GM21825 (cell line): ENCODE data around the gene RWDD4.
A peak's percentile ranks its signal among the peaks of the same experiment; 100 is the strongest.

Experiments used
- ATAC-seq: cut with Tn5 transposase; IDR thresholded peaks from one replicate; pipeline ENCODE4 v1.9.1; 2021; ENCODE audit warnings: mild to moderate bottlenecking, moderate library complexity; ENCODE audit not compliant: unreplicated experiment

RWDD4 gene

GRCh38 chr4:183602557-183603027 lies 56.4 kb downstream of the RWDD4 start:
- no peak for ATAC-seq

- no peak for ATAC-seq
Measured at GRCh38 chr4:183601381-183601780, 57.6 kb downstream of the RWDD4 start.

GRCh38 chr4:183600189-183600685 lies 58.7 kb downstream of the RWDD4 start:
- ATAC-seq: no peak

DNA sequence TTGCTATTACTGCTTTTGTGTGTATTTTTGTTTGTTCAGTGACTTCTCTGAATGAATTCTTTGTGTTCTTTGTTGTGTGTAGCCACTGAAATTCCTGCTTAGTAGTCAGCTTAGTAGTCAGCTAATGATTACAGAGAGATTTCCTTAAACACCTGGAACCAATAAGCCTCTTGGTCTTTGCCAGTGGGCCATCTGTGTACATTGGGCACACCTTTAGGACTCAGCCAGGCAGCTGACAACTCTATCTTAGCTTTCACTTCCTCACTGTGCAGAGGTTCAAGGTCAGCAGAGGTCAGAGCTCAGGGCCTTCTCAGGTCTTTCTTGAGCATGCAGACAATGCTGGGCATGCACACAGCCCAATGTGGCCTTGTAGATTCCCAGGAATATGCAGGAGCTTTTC lies 59.3 kb downstream of the RWDD4 start:
- peak; percentile 71 for ATAC-seq

DNA sequence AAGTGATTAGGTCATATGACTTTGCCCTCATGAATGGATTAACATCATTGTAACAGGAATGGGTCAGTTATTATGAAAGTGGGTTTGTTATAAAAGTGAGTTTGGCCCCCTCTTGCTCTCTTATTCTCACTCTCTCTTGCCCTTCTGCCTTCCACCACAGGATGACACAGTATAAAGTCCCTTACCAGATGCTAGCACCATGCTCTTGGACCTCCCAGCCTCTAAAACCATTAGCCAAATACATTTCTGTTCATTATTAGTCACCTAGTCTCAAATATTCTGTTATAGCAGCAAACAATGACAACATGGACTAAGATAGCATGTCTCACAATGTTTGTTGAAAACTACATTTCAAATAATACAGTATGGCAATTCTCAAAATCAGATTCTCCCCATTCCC lies 59.7 kb downstream of the RWDD4 start:
- peak; percentile 8 for ATAC-seq

GRCh38 chr4:183596067-183596757 lies 62.8 kb downstream of the RWDD4 start:
- no peak for ATAC-seq

- no peak for ATAC-seq
Measured at GRCh38 chr4:183594823-183595222, 64.2 kb downstream of the RWDD4 start.

DNA sequence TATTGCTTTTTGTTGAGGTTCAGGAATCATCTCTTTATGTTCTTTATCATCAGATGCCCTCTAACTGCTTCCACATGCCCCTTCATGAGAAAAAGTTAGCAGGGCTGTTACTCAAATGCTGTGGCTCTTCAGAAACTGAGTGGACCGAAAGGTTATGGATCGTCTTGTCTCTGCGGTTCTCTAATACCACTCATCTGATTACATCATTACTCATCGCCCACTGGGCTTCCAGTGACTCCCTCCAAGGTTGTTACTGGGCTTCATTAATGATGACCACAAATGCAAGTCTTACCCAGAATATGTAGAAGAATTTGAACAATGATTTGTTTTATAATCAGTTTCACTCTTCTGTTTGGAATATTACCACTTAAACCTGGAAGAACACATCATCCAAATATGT lies 67.7 kb downstream of the RWDD4 start:
- no peak for ATAC-seq
